HG03135 (cell line): ENCODE results near the gene HSPA5.
"Not testable (repeated sequence)": the region's sequence is repeated elsewhere in the genome, so short reads cannot be mapped to it uniquely, and the experiment has no call there.

Experiments
- ATAC-seq: cut with Tn5 transposase; IDR thresholded peaks from one replicate; pipeline ENCODE4 v1.9.1; 2021; ENCODE audit warnings: mild to moderate bottlenecking, moderate library complexity; ENCODE audit not compliant: unreplicated experiment

Gene HSPA5

GRCh38 chr9:125241000-125241862 is at the start of gene HSPA5:
HSPA5 (minus strand) TSS chr9:125241343; CDS start chr9:125241126, 217 bp downstream.
- peak; percentile 93 for ATAC-seq

GRCh38 chr9:125286935-125287433 is 45.8 kb upstream of the HSPA5 start:
- not testable (repeated sequence) for ATAC-seq

- ATAC-seq = no peak
These were observed 43.7 kb upstream of the HSPA5 start for GRCh38 chr9:125284855-125285254.

GRCh38 chr9:125280945-125281344 is 39.8 kb upstream of the HSPA5 start:
- ATAC-seq = no peak

- no peak for ATAC-seq
These were observed 36.3 kb upstream of the HSPA5 start for GRCh38 chr9:125277411-125277810.

DNA sequence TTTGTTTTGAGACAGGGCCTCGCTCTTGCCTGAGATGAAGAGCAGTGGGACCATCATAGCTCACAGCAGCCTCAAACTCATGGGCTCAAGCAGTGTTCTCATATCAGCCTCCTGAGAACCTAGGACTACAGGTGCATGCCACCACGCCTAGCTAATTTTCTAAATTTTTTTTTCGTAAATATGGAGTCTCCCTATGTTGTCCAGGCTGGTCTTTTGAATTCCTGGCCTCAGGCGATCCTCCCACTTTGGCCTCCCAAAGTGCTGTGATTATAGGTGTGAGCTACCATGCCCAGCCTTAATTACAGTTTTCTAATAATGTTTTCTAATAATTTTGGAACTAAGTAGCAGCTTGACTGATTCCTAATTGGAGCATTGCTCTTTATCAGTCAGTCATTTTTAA is 35.6 kb upstream of the HSPA5 start:
- no peak for ATAC-seq

DNA sequence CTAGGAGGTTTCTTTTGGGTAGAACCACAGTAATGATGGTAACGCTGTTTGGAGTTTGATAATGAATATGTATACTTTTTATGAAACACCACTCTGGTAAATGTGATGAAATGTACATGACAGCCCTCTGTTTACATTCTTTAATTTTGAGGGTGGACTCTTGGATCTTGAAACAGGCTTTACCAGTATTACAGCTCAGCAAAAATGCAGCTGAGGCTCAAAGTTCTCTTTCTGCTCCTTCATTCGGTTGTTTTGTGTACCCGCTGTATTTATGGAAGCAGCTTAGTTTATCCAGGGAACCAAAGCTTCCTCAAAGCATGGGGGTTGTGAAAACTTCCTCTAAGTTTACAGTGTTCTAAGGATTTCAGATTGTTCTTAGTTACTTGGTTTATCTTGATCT is 31.6 kb upstream of the HSPA5 start:
- ATAC-seq = no peak

DNA sequence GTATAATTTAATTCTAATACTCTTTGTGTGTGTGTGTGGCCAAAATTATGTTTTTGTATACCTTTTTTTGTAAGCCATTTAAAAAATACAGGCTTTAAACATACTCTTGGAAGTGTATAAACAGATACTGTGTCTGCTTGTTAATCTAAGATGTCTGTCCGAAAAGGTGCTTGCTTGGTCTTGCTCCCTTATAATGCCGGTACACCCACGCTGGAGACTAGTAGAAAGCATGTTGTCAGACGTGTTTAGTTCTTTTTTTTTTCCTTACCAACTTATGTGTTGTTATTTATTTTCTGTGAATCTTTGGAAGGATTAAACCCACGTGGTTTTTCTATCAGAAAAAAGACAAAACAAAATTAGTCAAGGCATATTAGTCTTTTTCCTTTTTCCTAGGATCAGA is 29.9 kb upstream of the HSPA5 start:
- ATAC-seq = no peak

- ATAC-seq = no peak
These were observed 27.9 kb upstream of the HSPA5 start for GRCh38 chr9:125269014-125269397.

GRCh38 chr9:125268394-125269013 is 27.4 kb upstream of the HSPA5 start:
- ATAC-seq = no peak

DNA sequence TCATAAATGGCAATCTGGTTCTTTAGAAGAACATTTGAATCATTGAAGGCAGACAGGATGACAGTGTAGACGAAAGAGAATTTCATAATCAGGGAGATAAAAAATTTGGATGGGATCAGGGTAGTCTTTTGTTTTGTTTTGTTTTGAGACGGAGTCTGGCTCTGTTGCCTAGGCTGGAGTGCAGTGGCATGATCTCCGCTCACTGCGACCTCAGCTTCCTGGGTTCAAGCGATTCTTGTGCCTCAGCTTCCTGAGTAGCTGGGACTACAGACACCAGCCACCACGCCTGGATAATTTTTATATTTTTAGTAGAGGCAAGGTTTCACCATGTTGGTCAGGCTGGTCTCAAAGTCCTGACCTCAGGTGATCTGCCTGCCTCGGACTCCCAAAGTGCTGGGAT is 22.9 kb upstream of the HSPA5 start:
- ATAC-seq = not testable (repeated sequence)

GRCh38 chr9:125262294-125262991 is 21.3 kb upstream of the HSPA5 start:
- no peak for ATAC-seq

GRCh38 chr9:125261501-125262293 is 20.6 kb upstream of the HSPA5 start, which contains the start of gene GAPVD1:
GAPVD1 (plus strand) TSS chr9:125261826; CDS start chr9:125298922, 37,096 bp downstream.
- ATAC-seq = peak; percentile 93

DNA sequence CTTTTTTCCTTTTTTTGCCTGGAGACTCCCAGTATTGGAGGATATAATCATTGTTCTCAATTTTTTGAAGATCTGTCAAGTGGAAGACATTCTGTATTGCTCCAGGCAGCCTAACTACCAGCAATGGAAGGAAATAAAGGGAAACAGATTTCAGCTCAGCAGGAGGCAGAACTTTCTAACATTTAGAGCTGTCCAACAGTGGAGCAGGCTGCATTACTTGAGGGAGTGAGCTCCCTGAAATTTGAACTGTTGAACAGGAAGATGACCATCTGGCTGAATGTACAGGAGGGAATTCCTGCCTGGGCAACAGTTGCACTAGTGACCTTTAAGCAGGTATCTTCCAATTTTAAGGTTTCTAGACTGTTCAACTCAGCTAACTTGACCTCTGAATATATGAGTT is 19.4 kb upstream of the HSPA5 start:
- no peak for ATAC-seq

- no peak for ATAC-seq
These were observed 17.8 kb upstream of the HSPA5 start for GRCh38 chr9:125258832-125259534.

- ATAC-seq = no peak
These were observed 17.1 kb upstream of the HSPA5 start for GRCh38 chr9:125258160-125258785.

- ATAC-seq = no peak
These were observed 14.7 kb upstream of the HSPA5 start for GRCh38 chr9:125255781-125256391.

- no peak for ATAC-seq
These were observed 13.1 kb upstream of the HSPA5 start for GRCh38 chr9:125254231-125254630.

- ATAC-seq = no peak
These were observed 5.1 kb upstream of the HSPA5 start for GRCh38 chr9:125246261-125246667.
